ENCODE results near the gene RNGTT. TPM values are rescaled to one million over a fixed set of nuclear protein-coding genes. Genes with fewer than 3 reads are reported as not detected.

RNGTT gene
- total RNA-seq, 3 donors from 2014 or later: 8.4 to 11.6 (median 9.4) TPM

GRCh38 chr6:88760091-88760490 lies 203.3 kb downstream of the RNGTT start:
- no peak for TF ChIP-seq CTCF (IDR thresholded peaks at IDR 0.05)
- intact Hi-C loops (cut with DNase I, micrococcal nuclease): no loop called here
- Histone ChIP-seq H3K9me3 (no peaks in the 10 kb centered on the region), H3K4me1 (ENCODE audit: low read depth) (no peaks in the 10 kb centered on the region), H3K4me3 (no peak overlapping the region), H3K36me3 (ENCODE audit: low read depth) (no peaks in the 10 kb centered on the region)
- DNase-seq (no peak), ATAC-seq (no peak)

- intact Hi-C loops (cut with DNase I, micrococcal nuclease): no loop called here
- DNase-seq (no peak), ATAC-seq (no peak)
- no peak for TF ChIP-seq CTCF (IDR thresholded peaks at IDR 0.05)
- no peaks in the 10 kb centered on the region for H3K9me3 ChIP-seq
- H3K4me1 ChIP-seq (ENCODE audit: low read depth): no peaks in the 10 kb centered on the region
- no peak overlapping the region for H3K4me3 ChIP-seq
- no peaks in the 10 kb centered on the region for H3K36me3 ChIP-seq (ENCODE audit: low read depth)
Measured at GRCh38 chr6:88750936-88751335, 212.5 kb downstream of the RNGTT start.

GRCh38 chr6:88749849-88750248 lies 213.6 kb downstream of the RNGTT start:
- no peaks in the 10 kb centered on the region for H3K9me3 ChIP-seq
- no peaks in the 10 kb centered on the region for H3K4me1 ChIP-seq (ENCODE audit: low read depth)
- intact Hi-C loops (cut with DNase I, micrococcal nuclease): no loop called here
- TF ChIP-seq CTCF (IDR thresholded peaks at IDR 0.05): no peak
- no peaks in the 10 kb centered on the region for H3K36me3 ChIP-seq (ENCODE audit: low read depth)
- ATAC-seq: no peak
- DNase-seq: no peak
- no peak overlapping the region for H3K4me3 ChIP-seq

- H3K36me3 ChIP-seq (ENCODE audit: low read depth): no peaks in the 10 kb centered on the region
- H3K4me3 ChIP-seq: no peak overlapping the region
- H3K9me3 ChIP-seq: no peaks in the 10 kb centered on the region
- ATAC-seq: no peak
- no peak for TF ChIP-seq CTCF (IDR thresholded peaks at IDR 0.05)
- H3K4me1 ChIP-seq (ENCODE audit: low read depth): no peaks in the 10 kb centered on the region
- DNase-seq: no peak
- intact Hi-C loops (cut with DNase I, micrococcal nuclease): no loop called here
Measured at GRCh38 chr6:88748141-88748540, 215.3 kb downstream of the RNGTT start.

- H3K36me3 ChIP-seq (ENCODE audit: low read depth): no peaks in the 10 kb centered on the region
- ATAC-seq (no peak), DNase-seq (no peak)
- no peak for TF ChIP-seq CTCF (IDR thresholded peaks at IDR 0.05)
- no peak overlapping the region for H3K4me3 ChIP-seq
- intact Hi-C loops (cut with DNase I, micrococcal nuclease): no loop called here
- no peaks in the 10 kb centered on the region for H3K9me3 ChIP-seq
- H3K4me1 ChIP-seq (ENCODE audit: low read depth): no peaks in the 10 kb centered on the region
Measured at GRCh38 chr6:88741939-88742338, 221.5 kb downstream of the RNGTT start.

GRCh38 chr6:88741071-88741470 lies 222.3 kb downstream of the RNGTT start:
- Histone ChIP-seq H3K9me3 (no peaks in the 10 kb centered on the region), H3K4me3 (no peak overlapping the region), H3K36me3 (ENCODE audit: low read depth) (no peaks in the 10 kb centered on the region), H3K4me1 (ENCODE audit: low read depth) (no peaks in the 10 kb centered on the region)
- no peak for TF ChIP-seq CTCF (IDR thresholded peaks at IDR 0.05)
- intact Hi-C loops (cut with DNase I, micrococcal nuclease): no loop called here
- DNase-seq: no peak
- ATAC-seq: no peak
